Measurements from ENCODE around the gene UVRAG.

GRCh38 chr11:76189682-76190081, 374.7 kb downstream of the UVRAG start:
- TF ChIP-seq CTCF (conservative IDR thresholded peaks at IDR 0.05; ENCODE audit: low read depth, low read length) (no peak), EZH2 (IDR thresholded peaks at IDR 0.05; ENCODE audit: low read length, unreplicated experiment) (no peak), EZH2phosphoT487 (IDR thresholded peaks at IDR 0.05; ENCODE audit: borderline replicate concordance, low read length) (no peak)

Measured in PC-3 (cell line).